HFFc6 (cell line): ENCODE data around the gene RRP9. TPM values are rescaled to one million over a fixed set of nuclear protein-coding genes. Genes with fewer than 3 reads are reported as not detected.

Source experiments
- DNase-seq: peaks from one replicate; pipeline ENCODE4 v3.0.0-alpha.2; 2018
- H3K27ac Mint-ChIP-seq: 2 replicates; pipeline ENCODE4 v1.8.0; 2020; ENCODE audit warnings: mild to moderate bottlenecking, mixed read lengths
- H3K27me3 Mint-ChIP-seq: 2 replicates; pipeline ENCODE4 v1.8.0; 2021; ENCODE audit warnings: mild to moderate bottlenecking, moderate library complexity, mixed read lengths; ENCODE audit not compliant: insufficient read depth
- H3K36me3 Mint-ChIP-seq: 2 replicates; pipeline ENCODE4 v1.8.0; 2021; ENCODE audit warnings: low read depth, mixed read lengths
- H3K4me1 Mint-ChIP-seq: 2 replicates; pipeline ENCODE4 v1.8.0; 2020; ENCODE audit warnings: low read depth, mixed read lengths
- H3K4me3 Mint-ChIP-seq: 2 replicates; pipeline ENCODE4 v1.8.0; 2020; ENCODE audit warnings: mild to moderate bottlenecking, moderate library complexity, mixed read lengths
- H3K9me3 Mint-ChIP-seq: 2 replicates; pipeline ENCODE4 v1.8.0; 2020; ENCODE audit warnings: mild to moderate bottlenecking, mixed read lengths
- CTCF ChIP-seq: fragments of 200-600 bp; sonication (generic); IDR thresholded peaks from 2 replicates; pipeline ENCODE4 v1.5.0; 2021; ENCODE audit warnings: antibody characterized with exemption, mild to moderate bottlenecking
- total RNA-seq, 6 experiments: library from RNA; stranded (reverse); fragmentation: NEBNext Ultra II Directional; extraction: Animal tissue kit (Norgen Biotek cat#: 25700); gene quantifications; 2 replicates in 1 of 6; 3 replicates in 5 of 6; pipeline ENCODE4 v1.2.3, GENCODE V29; 2021

RRP9 gene
- total RNA-seq, 6 experiments from 2014 or later: 30.0 to 36.6 (median 32.5) TPM

DNA sequence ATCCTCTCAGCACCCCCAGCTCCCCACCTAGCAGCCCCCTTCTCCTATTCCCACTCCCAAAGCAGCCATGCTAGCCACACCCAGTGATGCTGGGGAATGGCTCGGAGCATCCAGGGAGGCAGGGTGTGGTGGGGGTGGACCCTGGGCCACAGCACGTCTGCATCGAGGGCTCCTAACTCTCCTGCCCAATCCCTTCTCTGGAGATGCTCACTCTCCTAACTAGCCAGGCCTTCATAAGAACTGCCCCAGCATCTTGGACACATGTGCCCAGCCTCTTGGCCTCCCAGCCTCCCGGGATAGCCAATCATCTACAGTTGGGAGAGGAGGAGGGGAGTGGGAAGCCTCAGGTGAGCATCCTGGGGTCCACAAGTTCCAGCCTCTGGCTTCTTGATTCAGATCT lies 22.8 kb upstream of the RRP9 start:
- no peak overlapping the region for H3K4me3 Mint-ChIP-seq
- H3K27ac Mint-ChIP-seq: no peak overlapping the region
- H3K27me3 Mint-ChIP-seq: no peaks in the 10 kb centered on the region; the same call in 1 of the 2 replicates
- H3K4me1 Mint-ChIP-seq: peaks cover 27% of the 10 kb centered on the region
- H3K9me3 Mint-ChIP-seq: no peaks in the 10 kb centered on the region
- no peaks in the 10 kb centered on the region for H3K36me3 Mint-ChIP-seq
- no peak for TF ChIP-seq CTCF
- DNase-seq: no peak

DNA sequence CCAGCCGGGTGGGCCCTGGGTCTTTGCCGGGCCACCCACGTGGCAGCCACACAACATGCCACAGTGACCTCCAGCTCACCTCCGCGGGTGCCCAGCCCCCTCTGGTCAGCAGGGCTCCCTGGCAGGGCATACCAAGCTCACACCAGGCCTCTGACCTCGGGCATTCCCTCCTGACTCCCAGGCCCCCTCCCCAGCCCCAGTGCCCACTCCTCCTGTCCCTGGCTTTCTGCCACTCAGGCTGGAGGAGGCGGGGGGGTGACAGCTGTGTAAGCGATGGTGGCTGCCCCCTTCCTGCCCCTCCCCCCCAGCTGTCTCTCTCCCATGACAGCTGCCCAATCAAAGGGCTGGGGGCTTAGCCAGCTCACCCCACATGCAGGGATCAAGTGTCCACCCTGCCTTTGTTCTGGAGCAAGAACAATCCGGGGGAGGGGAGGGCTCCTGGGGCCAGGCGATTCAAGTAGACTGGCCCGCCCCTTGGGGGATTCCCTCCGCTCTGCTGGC lies 22.3 kb upstream of the RRP9 start:
- H3K4me3 Mint-ChIP-seq: no peak overlapping the region
- H3K9me3 Mint-ChIP-seq: no peaks in the 10 kb centered on the region

DNA sequence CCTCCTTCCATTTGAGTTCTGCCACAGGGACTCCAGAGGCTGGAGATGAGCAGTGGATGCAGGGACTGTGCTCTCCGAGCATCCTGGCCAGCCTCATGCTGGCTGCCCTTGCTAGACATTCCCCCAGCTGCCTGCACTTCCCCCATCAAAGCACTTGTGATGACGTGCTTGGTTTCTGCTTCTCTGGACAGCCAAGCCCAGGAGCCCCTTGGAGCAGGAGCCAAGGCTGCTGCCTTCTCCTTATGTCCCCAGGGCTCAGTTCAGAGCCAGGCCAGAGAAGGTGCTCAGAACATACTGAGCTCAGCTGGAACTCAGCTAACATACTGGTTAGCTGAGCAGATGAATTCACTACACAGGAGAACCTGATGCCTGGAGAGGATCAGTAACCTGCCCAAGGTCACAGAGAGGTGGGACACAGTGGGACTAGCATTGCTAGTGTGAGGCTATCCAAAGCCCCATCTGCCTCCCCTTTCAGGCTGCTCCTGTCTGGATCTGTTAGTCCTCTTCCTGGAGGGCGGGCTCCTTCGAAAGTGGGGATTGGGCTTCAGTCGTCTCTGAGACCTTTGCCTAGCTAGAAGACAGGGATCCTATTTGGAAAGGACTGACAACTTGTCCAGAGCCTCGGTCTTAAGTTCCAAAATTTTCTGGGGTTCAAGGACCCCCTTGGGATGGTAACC lies 21.3 kb upstream of the RRP9 start:
- Mint-ChIP-seq H3K4me3 (no peak overlapping the region), H3K9me3 (no peaks in the 10 kb centered on the region), H3K27me3 (no peaks in the 10 kb centered on the region; the same call in 1 of the 2 replicates), H3K27ac (no peak overlapping the region), H3K4me1 (peaks cover 27% of the 10 kb centered on the region), H3K36me3 (peaks cover 5% of the 10 kb centered on the region; the same call in 1 of the 2 replicates)
- DNase-seq: no peak
- no peak for TF ChIP-seq CTCF

More for the DNA sequence above, 22.3 kb upstream of the RRP9 start:
- peaks cover 27% of the 10 kb centered on the region for H3K4me1 Mint-ChIP-seq
- H3K27me3 Mint-ChIP-seq: no peaks in the 10 kb centered on the region; the same call in 1 of the 2 replicates
- DNase-seq: no peak
- H3K27ac Mint-ChIP-seq: no peak overlapping the region
- H3K36me3 Mint-ChIP-seq: no peaks in the 10 kb centered on the region
- no peak for TF ChIP-seq CTCF

GRCh38 chr3:51961602-51962569 lies 20.2 kb upstream of the RRP9 start:
- TF ChIP-seq CTCF: no peak
- peaks cover 5% of the 10 kb centered on the region; the same call in 1 of the 2 replicates for H3K36me3 Mint-ChIP-seq
- no peak for DNase-seq
- peaks cover 27% of the 10 kb centered on the region for H3K4me1 Mint-ChIP-seq
- no peaks in the 10 kb centered on the region for H3K9me3 Mint-ChIP-seq
- no peak overlapping the region for H3K27ac Mint-ChIP-seq
- no peak overlapping the region for H3K4me3 Mint-ChIP-seq
- no peaks in the 10 kb centered on the region; the same call in 1 of the 2 replicates for H3K27me3 Mint-ChIP-seq

DNA sequence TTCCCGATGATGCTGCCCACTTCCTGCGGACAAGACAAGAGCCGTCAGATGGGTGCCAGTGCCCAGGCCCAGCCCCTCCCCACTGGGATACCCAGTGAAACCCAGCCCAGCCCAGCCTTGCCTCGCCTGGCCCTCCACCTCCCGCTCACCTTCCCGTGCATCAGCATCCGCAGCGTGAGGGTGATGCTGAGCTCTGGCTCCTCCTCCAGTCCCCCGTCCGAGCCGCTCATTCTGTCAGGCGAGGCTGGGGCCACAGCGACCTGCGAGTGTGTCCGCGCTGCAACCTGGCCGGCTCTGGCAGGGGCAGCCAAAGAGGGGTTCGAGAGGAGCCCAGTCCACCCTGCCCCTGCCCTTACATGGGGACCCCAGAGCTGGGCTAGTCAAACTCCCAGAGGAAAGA lies 19.3 kb upstream of the RRP9 start:
- H3K27ac Mint-ChIP-seq: no peak overlapping the region
- peaks cover 5% of the 10 kb centered on the region; the same call in 1 of the 2 replicates for H3K36me3 Mint-ChIP-seq
- H3K4me3 Mint-ChIP-seq: no peak overlapping the region
- DNase-seq: no peak
- no peaks in the 10 kb centered on the region for H3K9me3 Mint-ChIP-seq
- no peaks in the 10 kb centered on the region; the same call in 1 of the 2 replicates for H3K27me3 Mint-ChIP-seq
- no peak for TF ChIP-seq CTCF
- peaks cover 22% of the 10 kb centered on the region for H3K4me1 Mint-ChIP-seq
